HepG2 (cell line): Measurements from ENCODE around the gene F2RL2. TPM values are rescaled to one million over a fixed set of nuclear protein-coding genes. Genes with fewer than 3 reads are reported as not detected.

Experiments used
- NFAT5 ChIP-seq: sonication (generic); formaldehyde crosslinking; IDR thresholded peaks from 2 replicates; pipeline ENCODE4 v1.4.0; 2020; ENCODE audit warnings: missing genetic modification reagents
- NR0B2 ChIP-seq: sonication (generic); formaldehyde crosslinking; IDR thresholded peaks from 2 replicates; pipeline ENCODE4 v1.4.0; 2020; ENCODE audit warnings: mild to moderate bottlenecking, missing genetic modification reagents
- PHF8 ChIP-seq: sonication (generic); formaldehyde crosslinking; IDR thresholded peaks from 2 replicates; pipeline ENCODE4 v1.5.0; 2020; ENCODE audit warnings: missing genetic modification reagents
- TCF7L2 ChIP-seq: IDR thresholded peaks from 2 replicates; pipeline ENCODE4 v1.6.1; 2011; ENCODE audit warnings: mild to moderate bottlenecking, low read depth, low read length, moderate library complexity
- TRIM24 ChIP-seq: sonication (generic); formaldehyde crosslinking; IDR thresholded peaks from 2 replicates; pipeline ENCODE4 v1.8.0; 2022; ENCODE audit warnings: mild to moderate bottlenecking, missing genetic modification reagents
- UBTF ChIP-seq: sonication (generic); formaldehyde crosslinking; IDR thresholded peaks from 2 replicates; pipeline ENCODE4 v1.4.0; 2020; ENCODE audit warnings: mild to moderate bottlenecking, missing genetic modification reagents
- ZBTB8A ChIP-seq: sonication (generic); formaldehyde crosslinking; IDR thresholded peaks from 2 replicates; pipeline ENCODE4 v1.4.0; 2020; ENCODE audit warnings: mild to moderate bottlenecking, low read depth, missing genetic modification reagents, borderline replicate concordance
- ZNF205 ChIP-seq: IDR thresholded peaks from 2 replicates; pipeline ENCODE4 v1.6.1; 2018; ENCODE audit warnings: missing biosample characterization, missing genetic modification reagents
- ZNF557 ChIP-seq: sonication (generic); formaldehyde crosslinking; IDR thresholded peaks from 2 replicates; pipeline ENCODE4 v1.4.0; 2020; ENCODE audit warnings: missing genetic modification reagents
- ZNF703 ChIP-seq: sonication (generic); formaldehyde crosslinking; IDR thresholded peaks from 2 replicates; pipeline ENCODE4 v1.5.1; 2020; ENCODE audit warnings: missing genetic modification reagents, mild to moderate bottlenecking, moderate library complexity, borderline replicate concordance
- polyA plus RNA-seq, 8 experiments: library from polyadenylated mRNA; depleted of rRNA in 3 of 8; stranded (reverse) in 7 of 8; unstranded in 1 of 8; fragments of >200 nt; fragmentation: Illumina TruSeq in 4 of 8; extraction: Trizol in 4 of 8; gene quantifications; 2 replicates each; pipeline versions ENCODE4 v1.2.1 to v1.2.3, GENCODE V29; 2011 to 2016; ENCODE audit warnings: low read depth in 4 of 8, missing spikeins in 1 of 8, mixed read lengths in 1 of 8; ENCODE audit not compliant: insufficient read depth in 1 of 8
- total RNA-seq, 5 experiments: library from RNA; depleted of rRNA; stranded (reverse); fragments of >200 nt; fragmentation: Illumina TruSeq; extraction: Trizol; gene quantifications; 2 replicates each; pipeline ENCODE4 v1.2.3, GENCODE V29; 2016; ENCODE audit warnings: low read depth in 1 of 5

Gene F2RL2
- total and polyA plus RNA-seq, 2 of the 13 experiments (the other 11 are each of a cell fraction or from before 2014, with no cell fraction given), result not detected

GRCh38 chr5:76657091-76657490 lies 33.9 kb upstream of the F2RL2 start (continued):
- TF ChIP-seq NFAT5 (CRISPR knock-in tag) (no peak), ZNF557 (CRISPR knock-in tag) (no peak), NR0B2 (CRISPR knock-in tag) (no peak), ZNF205 (CRISPR knock-in tag) (no peak), TRIM24 (CRISPR knock-in tag) (no peak), ZBTB8A (CRISPR knock-in tag) (no peak), PHF8 (CRISPR knock-in tag) (no peak), ZNF703 (CRISPR knock-in tag) (no peak), TCF7L2 (no peak), UBTF (CRISPR knock-in tag) (no peak)
